Measurements from ENCODE around the gene CSNK1G1.

GRCh38 chr15:64130159-64130558 is 225.8 kb downstream of the CSNK1G1 start:
- no peak for TF ChIP-seq CTCF (conservative IDR thresholded peaks at IDR 0.05; ENCODE audit: low read depth, low read length)
- TF ChIP-seq BHLHE40 (IDR thresholded peaks at IDR 0.05; ENCODE audit: low read depth, low read length): no peak
